ENCODE data around the gene CFAP410. TPM values are rescaled to one million over a fixed set of nuclear protein-coding genes. Genes with fewer than 3 reads are reported as not detected.
A peak's percentile ranks its signal among the peaks of the same experiment; 100 is the strongest.

Gene CFAP410
- total and polyA plus RNA-seq, 8 donors, result 21.1 to 118 (median 32.8) TPM

DNA sequence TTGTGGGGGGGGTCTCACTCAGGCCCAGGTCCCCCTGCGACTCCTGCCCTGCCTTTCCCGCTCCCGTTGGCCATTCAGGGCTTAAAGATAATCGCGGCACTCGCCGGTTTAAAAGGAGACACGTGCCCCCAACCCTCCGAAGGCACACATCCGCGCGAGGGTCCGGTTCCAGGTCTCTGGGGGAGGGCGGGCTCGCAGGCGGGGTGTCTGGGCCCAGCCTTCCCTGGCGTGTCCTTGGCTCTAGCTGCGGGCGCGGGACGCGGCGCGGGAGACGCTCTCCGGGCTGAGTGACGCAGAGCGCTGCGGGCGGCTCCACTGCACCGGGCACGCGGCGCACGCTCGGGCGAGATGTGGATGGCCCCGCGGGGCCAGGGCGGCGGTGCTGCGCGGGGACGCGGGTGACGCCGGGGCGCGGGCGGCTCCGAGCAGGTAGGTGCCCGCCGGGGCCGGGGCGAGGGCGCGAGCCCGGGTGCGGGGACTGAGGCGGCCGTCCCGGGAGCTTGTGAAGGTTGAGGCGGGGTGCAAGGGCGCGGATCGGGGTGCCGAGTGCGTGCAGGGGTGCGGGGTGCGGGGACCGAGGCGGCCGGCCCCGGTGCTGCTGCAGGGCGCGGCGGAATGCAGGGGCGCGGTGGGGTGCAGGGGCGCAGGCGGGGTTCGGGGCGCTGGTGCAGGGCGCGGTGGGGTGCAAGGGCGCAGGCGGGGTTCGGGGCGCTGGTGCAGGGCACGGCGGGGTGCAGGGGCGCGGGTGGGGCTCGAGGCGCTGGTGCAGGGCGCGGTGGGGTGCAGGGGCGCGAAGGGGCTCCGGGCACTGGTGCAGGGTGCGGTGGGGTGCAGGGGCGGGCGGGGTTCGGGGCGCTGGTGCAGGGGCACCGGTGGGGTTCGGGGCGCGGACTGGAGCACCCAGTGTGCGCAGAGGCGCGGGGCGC lies 10.9 kb upstream of the CFAP410 start:
- WGBS, 5 donors, result 4 to 22% (median 14%) methylated on average over 14 to 111 of the region's 113 CpGs
- Histone ChIP-seq H3K27me3 (peaks cover 16 to 66% (median 36%) of the 10 kb centered on the region in 3 donors), H3K27ac (no peak overlapping the region), H3K9me3 (no peaks in the 10 kb centered on the region), H3K36me3 (no peaks in the 10 kb centered on the region), H3K4me3 (peak overlapping the region in 3 of 4 donors; percentile 16 to 31 (median 19)), H3K4me1 (peaks cover 0 to 40% (median 11%) of the 10 kb centered on the region in 4 donors)
- TF ChIP-seq POLR2A (IDR thresholded peaks at IDR 0.05) (no peak), POLR2AphosphoS5 (IDR thresholded peaks at IDR 0.05) (no peak), EP300 (IDR thresholded peaks at IDR 0.05) (no peak)
- TF ChIP-seq, protein P1, sequence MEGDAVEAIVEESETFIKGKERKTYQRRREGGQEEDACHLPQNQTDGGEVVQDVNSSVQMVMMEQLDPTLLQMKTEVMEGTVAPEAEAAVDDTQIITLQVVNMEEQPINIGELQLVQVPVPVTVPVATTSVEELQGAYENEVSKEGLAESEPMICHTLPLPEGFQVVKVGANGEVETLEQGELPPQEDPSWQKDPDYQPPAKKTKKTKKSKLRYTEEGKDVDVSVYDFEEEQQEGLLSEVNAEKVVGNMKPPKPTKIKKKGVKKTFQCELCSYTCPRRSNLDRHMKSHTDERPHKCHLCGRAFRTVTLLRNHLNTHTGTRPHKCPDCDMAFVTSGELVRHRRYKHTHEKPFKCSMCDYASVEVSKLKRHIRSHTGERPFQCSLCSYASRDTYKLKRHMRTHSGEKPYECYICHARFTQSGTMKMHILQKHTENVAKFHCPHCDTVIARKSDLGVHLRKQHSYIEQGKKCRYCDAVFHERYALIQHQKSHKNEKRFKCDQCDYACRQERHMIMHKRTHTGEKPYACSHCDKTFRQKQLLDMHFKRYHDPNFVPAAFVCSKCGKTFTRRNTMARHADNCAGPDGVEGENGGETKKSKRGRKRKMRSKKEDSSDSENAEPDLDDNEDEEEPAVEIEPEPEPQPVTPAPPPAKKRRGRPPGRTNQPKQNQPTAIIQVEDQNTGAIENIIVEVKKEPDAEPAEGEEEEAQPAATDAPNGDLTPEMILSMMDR (IDR thresholded peaks at IDR 0.05), result no peak
- peak in 1 of 2 donors; percentile 27 for DNase-seq
- intact Hi-C loops (cut with DNase I; ENCODE audit: low total_unique reads), result loop anchor here (10.0 kb wide), 1 partner anchor 125 kb away; no protein-coding TSS in a partner anchor

DNA sequence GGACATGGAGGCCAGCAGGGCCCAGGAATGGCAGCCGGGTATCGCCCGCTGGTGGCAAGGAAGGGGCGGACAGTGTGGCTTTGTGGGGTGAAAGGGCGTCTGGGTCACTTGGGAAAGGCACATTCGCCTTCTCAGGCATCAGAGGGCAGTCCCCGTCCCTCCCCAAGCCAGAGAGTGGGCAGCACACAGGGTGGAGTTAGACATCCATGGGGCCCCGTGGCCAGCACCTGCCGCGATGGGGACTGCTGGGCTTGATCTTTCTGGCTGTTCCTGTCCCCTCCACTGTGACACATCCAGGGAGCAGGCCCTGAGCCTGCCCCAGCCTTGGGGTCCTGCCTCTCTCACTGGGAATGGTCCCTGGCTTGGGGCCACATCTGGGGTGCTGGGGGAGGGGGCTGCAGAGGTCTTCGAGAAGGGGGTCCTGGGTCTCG lies 10.2 kb upstream of the CFAP410 start:
- no peaks in the 10 kb centered on the region for H3K9me3 ChIP-seq
- peaks cover 16 to 64% (median 36%) of the 10 kb centered on the region in 3 donors for H3K27me3 ChIP-seq
- H3K4me3 ChIP-seq, result peak overlapping the region in 1 of 4 donors; percentile 19
- TF ChIP-seq POLR2A (IDR thresholded peaks at IDR 0.05) (no peak), EP300 (IDR thresholded peaks at IDR 0.05) (no peak), POLR2AphosphoS5 (IDR thresholded peaks at IDR 0.05) (no peak)
- TF ChIP-seq, protein P1 (IDR thresholded peaks at IDR 0.05), result no peak
- peaks cover 0 to 35% (median 11%) of the 10 kb centered on the region in 4 donors for H3K4me1 ChIP-seq
- no peaks in the 10 kb centered on the region for H3K36me3 ChIP-seq
- DNase-seq, result no peak
- H3K27ac ChIP-seq, result no peak overlapping the region
- intact Hi-C loops (cut with DNase I; ENCODE audit: low total_unique reads), result no loop called here
- 65 to 74% (median 71%) methylated on average over 8 to 12 of the region's 12 CpGs for WGBS, 5 donors

DNA sequence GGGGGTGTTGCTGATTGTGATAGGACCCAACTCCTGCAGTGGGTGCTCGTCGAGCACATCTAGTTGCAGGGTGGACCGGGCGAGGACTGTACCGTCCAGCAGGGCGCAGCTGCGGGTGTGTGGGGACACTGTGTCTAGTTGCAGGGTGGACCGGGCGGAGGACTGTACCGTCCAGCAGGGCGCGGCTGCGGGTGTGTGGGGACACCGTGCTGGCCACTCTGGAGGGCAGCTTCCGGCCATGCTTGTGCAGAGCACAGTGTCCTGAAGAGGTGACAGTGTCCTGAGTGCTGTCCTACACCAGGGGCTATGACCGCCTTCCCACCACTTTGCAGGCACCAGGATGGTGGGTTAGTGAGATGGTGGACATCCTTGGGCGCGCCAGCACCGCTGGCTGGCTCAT lies 9.7 kb upstream of the CFAP410 start:
- WGBS, 5 donors, result 84 to 94% (median 91%) methylated on average over 14 to 19 of the region's 19 CpGs

GRCh38 chr21:44347911-44348451 lies 8.8 kb upstream of the CFAP410 start:
- no peaks in the 10 kb centered on the region for H3K9me3 ChIP-seq
- no peak overlapping the region for H3K27ac ChIP-seq
- TF ChIP-seq, protein P1 (IDR thresholded peaks at IDR 0.05), result no peak
- no peak for TF ChIP-seq POLR2AphosphoS5 (IDR thresholded peaks at IDR 0.05)
- no peak for TF ChIP-seq POLR2A (IDR thresholded peaks at IDR 0.05)
- no peak for TF ChIP-seq EP300 (IDR thresholded peaks at IDR 0.05)
- peaks cover 0 to 31% (median 11%) of the 10 kb centered on the region in 4 donors for H3K4me1 ChIP-seq
- H3K36me3 ChIP-seq, result no peaks in the 10 kb centered on the region
- intact Hi-C loops (cut with DNase I; ENCODE audit: low total_unique reads), result no loop called here
- 45 to 53% (median 51%) methylated on average over 20 to 22 of the region's 22 CpGs for WGBS, 5 donors
- no peak overlapping the region for H3K4me3 ChIP-seq
- H3K27me3 ChIP-seq, result peaks cover 16 to 64% (median 36%) of the 10 kb centered on the region in 3 donors
- no peak for DNase-seq

More for the DNA sequence above, 9.7 kb upstream of the CFAP410 start:
- intact Hi-C loops (cut with DNase I; ENCODE audit: low total_unique reads), result no loop called here
- TF ChIP-seq, protein P1 (IDR thresholded peaks at IDR 0.05), result no peak
- TF ChIP-seq EP300 (IDR thresholded peaks at IDR 0.05) (no peak), POLR2AphosphoS5 (IDR thresholded peaks at IDR 0.05) (no peak)
- Histone ChIP-seq H3K36me3 (no peaks in the 10 kb centered on the region), H3K9me3 (no peaks in the 10 kb centered on the region), H3K27ac (no peak overlapping the region), H3K27me3 (peaks cover 16 to 64% (median 36%) of the 10 kb centered on the region in 3 donors), H3K4me3 (no peak overlapping the region), H3K4me1 (peaks cover 0 to 35% (median 11%) of the 10 kb centered on the region in 4 donors)
- DNase-seq, result no peak

Data from stomach (tissue), 9 donors.